Lung microvascular endothelial cell (primary cell): ENCODE data around the gene KCNQ1. TPM values are rescaled to one million over a fixed set of nuclear protein-coding genes. Genes with fewer than 3 reads are reported as not detected.

Experiments used
- DNase-seq, 2 donors: peaks; one replicate each; pipeline versions ENCODE4 v3.0.0 to v3.0.0-alpha.2; 2010; ENCODE audit warnings: low read depth in 2 of 2
- total RNA-seq: library from RNA; depleted of rRNA; stranded (reverse); fragments of >200 nt; gene quantifications from 2 replicates; pipeline ENCODE4 v1.2.1, GENCODE V29; 2014

Gene KCNQ1
- total RNA-seq, 1 donor from 2014 or later: not detected

- DNase-seq: no peak
These were observed 426.3 kb downstream of the KCNQ1 start for GRCh38 chr11:2870969-2871680.

- DNase-seq: no peak
These were observed 430.2 kb downstream of the KCNQ1 start for GRCh38 chr11:2874963-2875362.

- DNase-seq: no peak
These were observed 432.7 kb downstream of the KCNQ1 start for GRCh38 chr11:2877474-2877873.

- DNase-seq: no peak
These were observed 434.0 kb downstream of the KCNQ1 start for GRCh38 chr11:2878782-2879181.

GRCh38 chr11:2880646-2881045, 435.8 kb downstream of the KCNQ1 start:
- DNase-seq: no peak

- no peak for DNase-seq
These were observed 436.5 kb downstream of the KCNQ1 start for GRCh38 chr11:2881076-2881980.

GRCh38 chr11:2881981-2882375, 437.2 kb downstream of the KCNQ1 start:
- DNase-seq: no peak

- no peak for DNase-seq
These were observed 437.7 kb downstream of the KCNQ1 start for GRCh38 chr11:2882396-2883110.

- no peak for DNase-seq
These were observed 438.8 kb downstream of the KCNQ1 start for GRCh38 chr11:2883640-2883978.

- peak in 1 of 2 donors; percentile 72 for DNase-seq
These were observed 439.4 kb downstream of the KCNQ1 start for GRCh38 chr11:2883979-2884815.

GRCh38 chr11:2885017-2885677, 440.3 kb downstream of the KCNQ1 start:
- DNase-seq: peak; percentile 34 to 80

GRCh38 chr11:2885678-2886081, 440.9 kb downstream of the KCNQ1 start, which contains the start of gene CDKN1C:
Gene CDKN1C, minus strand, starts transcription at chr11:2885775. Its CDS starts 319 bp downstream, at chr11:2885456.
- DNase-seq: peak; percentile 75 to 94

GRCh38 chr11:2886191-2886894, 441.5 kb downstream of the KCNQ1 start:
- peak in 1 of 2 donors; percentile 63 for DNase-seq

- DNase-seq: no peak
These were observed 442.1 kb downstream of the KCNQ1 start for GRCh38 chr11:2886936-2887335.

GRCh38 chr11:2887515-2888195, 442.8 kb downstream of the KCNQ1 start:
- no peak for DNase-seq

- peak; percentile 86 to 91 for DNase-seq
These were observed 443.6 kb downstream of the KCNQ1 start for GRCh38 chr11:2888266-2888968.

GRCh38 chr11:2889362-2890273, 444.8 kb downstream of the KCNQ1 start:
- no peak for DNase-seq
